ENCODE results near the gene FANCC.

FANCC gene

GRCh38 chr9:95250462-95251221 is 66.9 kb downstream of the FANCC start:
- Mint-ChIP-seq H3K4me1 (peaks cover 14% of the 10 kb centered on the region), H3K4me3 (no peak overlapping the region), H3K9me3 (peaks cover 12% of the 10 kb centered on the region), H3K27ac (peak overlapping the region; percentile 61), H3K36me3 (ENCODE audit: low read depth) (peaks cover 24% of the 10 kb centered on the region), H3K27me3 (ENCODE audit: low read depth, poor library complexity) (peaks cover 2% of the 10 kb centered on the region)
- no peak for DNase-seq
- no peak for TF ChIP-seq CTCF (IDR thresholded peaks at IDR 0.05)

- Mint-ChIP-seq H3K4me1 (peaks cover 14% of the 10 kb centered on the region), H3K27ac (no peak overlapping the region)
Observed at GRCh38 chr9:95249986-95250385, 67.5 kb downstream of the FANCC start.

GRCh38 chr9:95246547-95246946 is 71.0 kb downstream of the FANCC start:
- H3K27me3 Mint-ChIP-seq (ENCODE audit: low read depth, poor library complexity), result no peaks in the 10 kb centered on the region
- H3K9me3 Mint-ChIP-seq, result no peaks in the 10 kb centered on the region
- DNase-seq, result no peak
- H3K4me1 Mint-ChIP-seq, result peaks cover 25% of the 10 kb centered on the region
- no peak overlapping the region for H3K4me3 Mint-ChIP-seq
- H3K36me3 Mint-ChIP-seq (ENCODE audit: low read depth), result peaks cover 24% of the 10 kb centered on the region
- H3K27ac Mint-ChIP-seq, result no peak overlapping the region
- no peak for TF ChIP-seq CTCF (IDR thresholded peaks at IDR 0.05)

More at GRCh38 chr9:95249986-95250385, 67.5 kb downstream of the FANCC start:
- Mint-ChIP-seq H3K27me3 (ENCODE audit: low read depth, poor library complexity) (peaks cover 2% of the 10 kb centered on the region), H3K4me3 (no peak overlapping the region), H3K36me3 (ENCODE audit: low read depth) (peaks cover 18% of the 10 kb centered on the region), H3K9me3 (peaks cover 5% of the 10 kb centered on the region)
- no peak for TF ChIP-seq CTCF (IDR thresholded peaks at IDR 0.05)
- no peak for DNase-seq

- no peak overlapping the region for H3K4me3 Mint-ChIP-seq
- TF ChIP-seq CTCF (IDR thresholded peaks at IDR 0.05), result no peak
- no peaks in the 10 kb centered on the region for H3K27me3 Mint-ChIP-seq (ENCODE audit: low read depth, poor library complexity)
- no peaks in the 10 kb centered on the region for H3K9me3 Mint-ChIP-seq
- DNase-seq, result no peak
- peaks cover 19% of the 10 kb centered on the region for H3K4me1 Mint-ChIP-seq
- no peak overlapping the region for H3K27ac Mint-ChIP-seq
- H3K36me3 Mint-ChIP-seq (ENCODE audit: low read depth), result peaks cover 32% of the 10 kb centered on the region
Observed at GRCh38 chr9:95242613-95243012, 74.9 kb downstream of the FANCC start.

GRCh38 chr9:95239071-95239470 is 78.4 kb downstream of the FANCC start:
- no peak overlapping the region for H3K4me3 Mint-ChIP-seq
- no peaks in the 10 kb centered on the region for H3K27me3 Mint-ChIP-seq (ENCODE audit: low read depth, poor library complexity)
- peaks cover 19% of the 10 kb centered on the region for H3K4me1 Mint-ChIP-seq
- no peak for DNase-seq
- peak overlapping the region; percentile 89 for H3K27ac Mint-ChIP-seq
- H3K9me3 Mint-ChIP-seq, result no peaks in the 10 kb centered on the region
- peaks cover 22% of the 10 kb centered on the region for H3K36me3 Mint-ChIP-seq (ENCODE audit: low read depth)
- TF ChIP-seq CTCF (IDR thresholded peaks at IDR 0.05), result no peak

GRCh38 chr9:95237336-95237735 is 80.2 kb downstream of the FANCC start:
- no peak for TF ChIP-seq CTCF (IDR thresholded peaks at IDR 0.05)
- peaks cover 3% of the 10 kb centered on the region for H3K9me3 Mint-ChIP-seq
- no peaks in the 10 kb centered on the region for H3K27me3 Mint-ChIP-seq (ENCODE audit: low read depth, poor library complexity)
- no peak for DNase-seq
- peaks cover 27% of the 10 kb centered on the region for H3K36me3 Mint-ChIP-seq (ENCODE audit: low read depth)
- H3K27ac Mint-ChIP-seq, result no peak overlapping the region
- no peak overlapping the region for H3K4me3 Mint-ChIP-seq
- peaks cover 8% of the 10 kb centered on the region for H3K4me1 Mint-ChIP-seq

Measured in nephron progenitor cell (in vitro differentiated cells).